ENCODE measurements around the gene FLNC. TPM values are rescaled to one million over a fixed set of nuclear protein-coding genes. Genes with fewer than 3 reads are reported as not detected.
A peak's percentile ranks its signal among the peaks of the same experiment; 100 is the strongest.

Gene FLNC
- total and polyA plus RNA-seq, 2 donors (not counting 3 experiments of a cell fraction or from before 2014, with no cell fraction given) = 19.5 to 81.9 TPM

GRCh38 chr7:128856001-128856718, 26.0 kb downstream of the FLNC start:
- no peak for TF ChIP-seq MYC (IDR thresholded peaks at IDR 0.05; ENCODE audit: low read depth, low read length)
- TF ChIP-seq POLR2AphosphoS5 (IDR thresholded peaks at IDR 0.05; ENCODE audit: insufficient read depth, low read depth, low read length) = no peak
- TF ChIP-seq EZH2 (IDR thresholded peaks at IDR 0.05; ENCODE audit: borderline replicate concordance, low read depth, low read length, severe bottlenecking) = no peak
- no peaks in the 10 kb centered on the region for H3K9me3 ChIP-seq (replicated peaks; ENCODE audit: control insufficient read depth, insufficient read depth, low read length)
- intact Hi-C loops (cut with micrococcal nuclease) (no loop called here), dilution Hi-C loops (cut with MboI; ENCODE audit: extremely low pct_ligation_motif_present, low sequenced_read_pairs) (no loop called here)
- H2AFZ ChIP-seq (ENCODE audit: low read depth, low read length) = no peak overlapping the region
- no peaks in the 10 kb centered on the region for H3K79me2 ChIP-seq (ENCODE audit: control insufficient read depth, insufficient read depth, low read length)
- no peak overlapping the region for H3K4me2 ChIP-seq (ENCODE audit: insufficient read depth, low read length)
- no peaks in the 10 kb centered on the region for H3K9me1 ChIP-seq (replicated peaks; ENCODE audit: control insufficient read depth, extremely low read depth, insufficient read depth, low read length)
- no TSS peak for BruUV-seq (replicated peaks)
- no peak overlapping the region for H3K27ac ChIP-seq (ENCODE audit: insufficient read depth, low read depth, low read length)
- no peaks in the 10 kb centered on the region for H4K20me1 ChIP-seq (replicated peaks; ENCODE audit: control insufficient read depth, extremely low read depth, insufficient read depth, low read length)
- H3K36me3 ChIP-seq (ENCODE audit: control insufficient read depth in 2 of 2, extremely low read depth in 1 of 2, insufficient read depth in 2 of 2, low read length in 2 of 2) = peaks cover 10 to 53% of the 10 kb centered on the region in 2 experiments
- no peaks in the 10 kb centered on the region for H3K27me3 ChIP-seq (ENCODE audit: control insufficient read depth in 2 of 2, insufficient read depth in 2 of 2, low read length in 2 of 2)
- DNase-seq (ENCODE audit: low read depth, low spot score) (no peak), FAIRE-seq (no peak)
- CTCF ChIA-PET = interaction anchor here (1.1 kb wide), 1 partner anchor 14 kb away, joined by 4 read pairs; no protein-coding TSS in a partner anchor
- POLR2A ChIA-PET = no interaction called here
- no peak overlapping the region for H3K4me3 ChIP-seq (replicated peaks in 1 of 3; ENCODE audit: insufficient read depth in 1 of 3, low read depth in 1 of 3, low read length in 3 of 3)
- H3K9ac ChIP-seq (replicated peaks; ENCODE audit: extremely low read depth, insufficient read depth, low read length) = no peak overlapping the region
- H3K4me1 ChIP-seq (ENCODE audit: control insufficient read depth, extremely low read depth, insufficient read depth, low read length) = no peaks in the 10 kb centered on the region

GRCh38 chr7:128858380-128859231, 28.4 kb downstream of the FLNC start:
- ChIA-PET POLR2A (no interaction called here), CTCF (no interaction called here)
- Histone ChIP-seq H4K20me1 (replicated peaks; ENCODE audit: control insufficient read depth, extremely low read depth, insufficient read depth, low read length) (no peaks in the 10 kb centered on the region), H3K79me2 (ENCODE audit: control insufficient read depth, insufficient read depth, low read length) (peaks cover 8% of the 10 kb centered on the region), H3K4me3 (replicated peaks in 1 of 3; ENCODE audit: insufficient read depth in 1 of 3, low read depth in 1 of 3, low read length in 3 of 3) (no peak overlapping the region), H3K9me3 (replicated peaks; ENCODE audit: control insufficient read depth, insufficient read depth, low read length) (no peaks in the 10 kb centered on the region), H2AFZ (ENCODE audit: low read depth, low read length) (no peak overlapping the region), H3K4me2 (ENCODE audit: insufficient read depth, low read length) (no peak overlapping the region), H3K4me1 (ENCODE audit: control insufficient read depth, extremely low read depth, insufficient read depth, low read length) (peaks cover 5% of the 10 kb centered on the region), H3K36me3 (ENCODE audit: control insufficient read depth in 2 of 2, extremely low read depth in 1 of 2, insufficient read depth in 2 of 2, low read length in 2 of 2) (peaks cover 5 to 32% of the 10 kb centered on the region in 2 experiments), H3K9me1 (replicated peaks; ENCODE audit: control insufficient read depth, extremely low read depth, insufficient read depth, low read length) (no peaks in the 10 kb centered on the region), H3K9ac (replicated peaks; ENCODE audit: extremely low read depth, insufficient read depth, low read length) (no peak overlapping the region), H3K27me3 (ENCODE audit: control insufficient read depth in 2 of 2, insufficient read depth in 2 of 2, low read length in 2 of 2) (no peaks in the 10 kb centered on the region), H3K27ac (ENCODE audit: insufficient read depth, low read depth, low read length) (no peak overlapping the region)
- DNase-seq (ENCODE audit: low read depth, low spot score) (no peak), FAIRE-seq (no peak)
- BruUV-seq (replicated peaks) = TSS peak; percentile 43
- intact Hi-C loops (cut with micrococcal nuclease) = no loop called here
- no peak for TF ChIP-seq CTCF (IDR thresholded peaks at IDR 0.05; ENCODE audit: extremely low read depth in 1 of 2, insufficient read depth in 1 of 2, low read depth in 1 of 2, low read length in 2 of 2)
- no peak for TF ChIP-seq MAX (IDR thresholded peaks at IDR 0.05; ENCODE audit: insufficient read depth, insufficient read length)
- TF ChIP-seq POLR2A (IDR thresholded peaks at IDR 0.05; ENCODE audit: low read depth, low read length) = no peak
- TF ChIP-seq FOS (IDR thresholded peaks at IDR 0.05; ENCODE audit: borderline replicate concordance, insufficient read depth, low read length) = no peak
- TF ChIP-seq POLR2AphosphoS5 (IDR thresholded peaks at IDR 0.05; ENCODE audit: insufficient read depth, low read depth, low read length) = no peak
- no peak for TF ChIP-seq EZH2 (IDR thresholded peaks at IDR 0.05; ENCODE audit: borderline replicate concordance, low read depth, low read length, severe bottlenecking)
- no peak for TF ChIP-seq MYC (IDR thresholded peaks at IDR 0.05; ENCODE audit: low read depth, low read length)
- TF ChIP-seq GATA2 (IDR thresholded peaks at IDR 0.05; ENCODE audit: insufficient read depth, insufficient read length, low read depth, low read length) = no peak
- TF ChIP-seq JUN (IDR thresholded peaks at IDR 0.05; ENCODE audit: borderline replicate concordance, insufficient read depth, insufficient read length, low read depth) = no peak
- dilution Hi-C loops (cut with MboI; ENCODE audit: extremely low pct_ligation_motif_present, low sequenced_read_pairs) = no loop called here

Measured in endothelial cell of umbilical vein (primary cell).